ENCODE results near the gene GTF2H3.

The GTF2H3 gene

GRCh38 chr12:123659996-123660727 lies 26.5 kb downstream of the GTF2H3 start:
- H3K27ac ChIP-seq, result no peak overlapping the region
- H3K4me3 ChIP-seq, result no peak overlapping the region
- no peak for DNase-seq (ENCODE audit: low spot score)
- TF ChIP-seq CTCF (IDR thresholded peaks at IDR 0.05), result no peak

DNA sequence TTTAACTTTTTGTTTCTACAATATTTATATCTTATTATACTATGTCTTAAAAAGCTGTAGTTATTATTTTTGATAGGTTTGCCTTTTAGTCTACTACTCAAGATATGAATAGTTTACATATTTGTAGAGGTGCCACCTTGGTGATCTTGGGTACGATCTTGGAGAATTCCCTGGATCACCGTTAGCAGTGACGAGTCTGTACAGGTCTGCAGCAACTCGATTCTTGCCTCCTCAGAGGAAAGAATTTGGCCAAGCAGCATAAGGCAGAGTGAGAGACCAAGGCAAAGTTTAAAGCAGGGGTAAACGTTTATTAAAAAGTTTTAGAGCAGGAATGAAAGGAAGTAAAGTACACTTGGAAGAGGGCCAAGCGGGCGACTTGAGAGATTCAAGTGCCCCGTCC lies 34.1 kb downstream of the GTF2H3 start:
- TF ChIP-seq CTCF (IDR thresholded peaks at IDR 0.05), result no peak
- H3K4me3 ChIP-seq, result no peak overlapping the region
- DNase-seq (ENCODE audit: low spot score), result no peak
- H3K27ac ChIP-seq, result no peak overlapping the region

DNA sequence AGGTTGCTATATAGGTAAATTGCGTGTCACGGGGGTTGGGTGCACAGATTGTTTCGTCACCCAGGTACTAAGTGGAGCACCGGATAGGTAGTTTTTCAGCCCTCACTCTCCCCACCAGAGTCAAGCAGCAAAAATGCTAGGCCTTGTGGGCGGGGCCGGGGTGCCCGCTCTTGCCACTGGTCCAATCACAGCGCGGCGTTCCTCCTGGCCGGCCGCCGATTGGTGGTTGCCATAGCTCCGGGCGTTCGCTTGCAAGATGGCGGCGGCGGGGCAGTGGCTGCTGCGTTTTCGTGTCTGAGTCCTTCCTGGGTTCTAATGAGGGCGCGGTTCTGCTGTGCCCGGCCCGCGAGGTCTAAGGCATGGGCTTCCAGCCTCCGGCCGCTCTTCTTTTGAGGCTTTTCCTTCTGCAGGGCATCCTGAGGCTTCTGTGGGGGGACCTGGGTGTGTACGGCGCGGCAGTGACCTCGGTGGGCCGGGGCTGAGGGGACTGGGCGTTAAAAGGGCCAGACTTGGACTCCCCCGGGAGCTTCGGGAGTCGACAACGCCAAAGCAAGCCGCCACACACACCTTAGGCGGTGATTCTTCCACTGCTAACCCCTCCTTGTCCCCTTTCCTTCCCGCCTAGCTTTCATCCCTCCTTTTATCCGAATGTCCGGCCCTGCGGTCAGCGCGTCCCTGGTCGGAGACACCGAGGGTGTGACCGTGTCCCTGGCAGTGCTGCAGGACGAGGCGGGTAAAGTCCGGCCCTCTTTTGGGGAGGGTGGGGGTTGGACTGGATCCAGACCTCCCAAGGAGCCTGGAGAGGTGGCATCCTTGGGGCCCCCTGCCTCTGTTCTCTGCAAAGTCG lies 37.5 kb downstream of the GTF2H3 start, which contains the start of gene TCTN2:
Gene TCTN2 (plus strand): TSS at position 232 of the 847 bp plus-strand sequence. CDS start 128 bp downstream, at position 360.
- no peak for TF ChIP-seq CTCF (IDR thresholded peaks at IDR 0.05)
- peak; percentile 97 for DNase-seq (ENCODE audit: low spot score)
- peak within 1 kb of the TSS; percentile 84 for H3K4me3 ChIP-seq
- H3K27ac ChIP-seq, result peak within 1 kb of the TSS in 1 of 2 donors; percentile 56

- DNase-seq (ENCODE audit: low spot score), result no peak
- TF ChIP-seq CTCF (IDR thresholded peaks at IDR 0.05), result no peak
- H3K4me3 ChIP-seq, result peak overlapping the region; percentile 84
- H3K27ac ChIP-seq, result no peak overlapping the region
Observed at GRCh38 chr12:123671876-123672275, 38.2 kb downstream of the GTF2H3 start.

- Histone ChIP-seq H3K27ac (no peak overlapping the region), H3K4me3 (no peak overlapping the region)
- no peak for DNase-seq (ENCODE audit: low spot score)
- no peak for TF ChIP-seq CTCF (IDR thresholded peaks at IDR 0.05)
Observed at GRCh38 chr12:123675436-123675835, 41.8 kb downstream of the GTF2H3 start.

- TF ChIP-seq CTCF (IDR thresholded peaks at IDR 0.05), result no peak
- DNase-seq (ENCODE audit: low spot score), result no peak
Observed at GRCh38 chr12:123676616-123677320, 43.1 kb downstream of the GTF2H3 start.

More at GRCh38 chr12:123676616-123677320, 43.1 kb downstream of the GTF2H3 start:
- Histone ChIP-seq H3K4me3 (no peak overlapping the region), H3K27ac (no peak overlapping the region)

Measured in coronary artery (tissue), 2 donors.